GM23338 (cell line): ENCODE measurements around the gene IL22. TPM values are rescaled to one million over a fixed set of nuclear protein-coding genes. Genes with fewer than 3 reads are reported as not detected.

Experiments used
- ATAC-seq: fragments of 200-7000 bp; cut with Tn5 transposase; 3 replicates; pipeline ENCODE4 v1.9.1; 2020
- DNase-seq: peaks from one replicate; pipeline ENCODE4 v3.0.0-alpha.2; 2015; ENCODE audit warnings: low spot score
- H2AFZ ChIP-seq: fragments of 200-600 bp; sonication (generic); 2 replicates; pipeline ENCODE4 v1.8.0; 2016; ENCODE audit warnings: antibody characterized with exemption, mild to moderate bottlenecking, moderate library complexity
- H3F3A ChIP-seq: fragments of 200-600 bp; sonication (generic); replicated peaks from 2 replicates; pipeline ENCODE4 v1.8.0; 2017; ENCODE audit warnings: antibody characterized with exemption, mixed run types, low read depth
- H3K27ac ChIP-seq: fragments of 200-600 bp; sonication (generic); 2 replicates; pipeline ENCODE4 v1.6.1; 2016; ENCODE audit warnings: low read depth
- H3K27me3 ChIP-seq: fragments of 200-600 bp; sonication (generic); 2 replicates; pipeline ENCODE4 v1.8.0; 2016; ENCODE audit warnings: mild to moderate bottlenecking, mixed run types, moderate library complexity; ENCODE audit not compliant: insufficient read depth
- H3K36me3 ChIP-seq: fragments of 200-600 bp; sonication (generic); 2 replicates; pipeline ENCODE4 v1.8.0; 2016; ENCODE audit warnings: mild to moderate bottlenecking; ENCODE audit not compliant: insufficient read depth
- H3K4me1 ChIP-seq: fragments of 200-600 bp; sonication (generic); 2 replicates; pipeline ENCODE4 v1.8.0; 2016; ENCODE audit warnings: mild to moderate bottlenecking, moderate library complexity; ENCODE audit not compliant: insufficient read depth
- H3K4me2 ChIP-seq: fragments of 200-600 bp; sonication (generic); 2 replicates; pipeline ENCODE4 v1.7.1; 2017; ENCODE audit warnings: mixed run types
- H3K4me3 ChIP-seq: fragments of 200-600 bp; sonication (generic); 2 replicates; pipeline ENCODE4 v1.6.1; 2016; ENCODE audit warnings: mixed run types
- H3K79me2 ChIP-seq: fragments of 200-600 bp; sonication (generic); replicated peaks from 2 replicates; pipeline ENCODE4 v1.8.0; 2017; ENCODE audit warnings: mild to moderate bottlenecking; ENCODE audit not compliant: insufficient read depth
- H3K9me2 ChIP-seq: fragments of 200-600 bp; sonication (generic); 2 replicates; pipeline ENCODE4 v1.8.0; 2017; ENCODE audit not compliant: insufficient read depth
- H4K20me1 ChIP-seq: fragments of 200-600 bp; sonication (generic); replicated peaks from 2 replicates; pipeline ENCODE4 v1.8.0; 2017; ENCODE audit warnings: mild to moderate bottlenecking; ENCODE audit not compliant: insufficient read depth
- H3K27ac Mint-ChIP-seq: 2 replicates; pipeline ENCODE4 v1.8.0; 2020; ENCODE audit warnings: inconsistent platforms, mild to moderate bottlenecking, moderate library complexity, mixed read lengths
- H3K27me3 Mint-ChIP-seq: 3 replicates; pipeline ENCODE4 v1.8.0; 2022; ENCODE audit warnings: low read depth, mild to moderate bottlenecking, moderate library complexity, mixed read lengths, inconsistent platforms; ENCODE audit not compliant: insufficient read depth, poor library complexity
- H3K36me3 Mint-ChIP-seq: 3 replicates; pipeline ENCODE4 v1.8.0; 2021; ENCODE audit warnings: low read depth, mild to moderate bottlenecking, inconsistent platforms, moderate library complexity, mixed read lengths
- H3K4me1 Mint-ChIP-seq: 3 replicates; pipeline ENCODE4 v1.8.0; 2020; ENCODE audit warnings: mild to moderate bottlenecking, inconsistent platforms, mixed read lengths
- H3K4me3 Mint-ChIP-seq: 3 replicates; pipeline ENCODE4 v1.8.0; 2021; ENCODE audit warnings: moderate library complexity, mild to moderate bottlenecking, inconsistent platforms, mixed read lengths
- H3K9me3 Mint-ChIP-seq: 3 replicates; pipeline ENCODE4 v1.8.0; 2020; ENCODE audit warnings: moderate library complexity, mild to moderate bottlenecking, inconsistent platforms, mixed read lengths
- CREB1 ChIP-seq: fragments of 250-450 bp; sonication (Bioruptor Pico); IDR thresholded peaks from 2 replicates; pipeline ENCODE4 v1.5.0; 2020; ENCODE audit warnings: low read depth, mild to moderate bottlenecking, moderate library complexity
- CTCF ChIP-seq, 2 experiments: fragments of 200-600 bp in 1 of 2; sonication (generic) in 1 of 2; conservative IDR thresholded peaks; 2 replicates each; pipeline versions ENCODE4 v1.5.1 to v1.6.1; 2016 to 2017; ENCODE audit warnings: antibody characterized with exemption in 2 of 2, low read depth in 2 of 2, mild to moderate bottlenecking in 2 of 2, moderate library complexity in 1 of 2
- ETS1 ChIP-seq: IDR thresholded peaks from 2 replicates; pipeline ENCODE4 v1.6.1; 2016; ENCODE audit warnings: antibody characterized with exemption
- EZH2 ChIP-seq: fragments of 200-600 bp; sonication (generic); IDR thresholded peaks from one replicate; pipeline ENCODE4 v1.8.0; 2017; ENCODE audit warnings: antibody characterized with exemption, mild to moderate bottlenecking, low read depth; ENCODE audit not compliant: unreplicated experiment
- EZH2phosphoT487 ChIP-seq: fragments of 200-600 bp; sonication (generic); IDR thresholded peaks from one replicate; pipeline ENCODE4 v1.8.1; 2018; ENCODE audit warnings: antibody characterized with exemption; ENCODE audit not compliant: unreplicated experiment
- JUNB ChIP-seq: IDR thresholded peaks from one replicate; pipeline ENCODE4 v1.6.1; 2016; ENCODE audit warnings: antibody characterized with exemption; ENCODE audit not compliant: unreplicated experiment
- NANOG ChIP-seq: IDR thresholded peaks from 2 replicates; pipeline ENCODE4 v1.6.1; 2016; ENCODE audit warnings: antibody characterized with exemption, borderline replicate concordance
- POLR2AphosphoS5 ChIP-seq: IDR thresholded peaks from 2 replicates; pipeline ENCODE4 v1.6.1; 2016; ENCODE audit warnings: antibody characterized with exemption, low read depth
- REST ChIP-seq: IDR thresholded peaks from one replicate; pipeline ENCODE4 v1.6.1; 2018; ENCODE audit warnings: antibody characterized with exemption; ENCODE audit not compliant: unreplicated experiment
- STAT1 ChIP-seq: IDR thresholded peaks from one replicate; pipeline ENCODE4 v1.6.1; 2016; ENCODE audit warnings: antibody characterized with exemption; ENCODE audit not compliant: unreplicated experiment
- ZNF114 ChIP-seq: fragments of 250-450 bp; sonication (Bioruptor Pico); IDR thresholded peaks from 2 replicates; pipeline ENCODE4 v1.5.0; 2020; ENCODE audit warnings: mild to moderate bottlenecking, moderate library complexity
- ZNF331 ChIP-seq: fragments of 250-450 bp; sonication (Bioruptor Pico); IDR thresholded peaks from 2 replicates; pipeline ENCODE4 v1.5.0; 2020; ENCODE audit warnings: low read depth, mild to moderate bottlenecking, moderate library complexity
- ZNF462 ChIP-seq: fragments of 250-450 bp; sonication (Bioruptor Pico); IDR thresholded peaks from 2 replicates; pipeline ENCODE4 v1.5.0; 2020; ENCODE audit warnings: mild to moderate bottlenecking, moderate library complexity
- polyA plus RNA-seq: library from polyadenylated mRNA; unstranded; fragments of >200 nt; fragmentation: Nextera tagmentation; extraction: Ambion mirVana; gene quantifications from 2 replicates; pipeline ENCODE4 v1.2.1, GENCODE V29; 2016
- total RNA-seq: library from RNA; depleted of rRNA; stranded (reverse); fragments of >200 nt; shearing (Covaris generic); gene quantifications from 2 replicates; pipeline ENCODE4 v1.2.3, GENCODE V29; 2014

Gene IL22
- total and polyA plus RNA-seq, 2 experiments from 2014 or later: not detected

- no peaks in the 10 kb centered on the region for H3K79me2 ChIP-seq
- no peak overlapping the region for H3K4me2 ChIP-seq
- no peak for DNase-seq
- Mint-ChIP-seq H3K36me3 (no peaks in the 10 kb centered on the region), H3K4me3 (no peak overlapping the region), H3K9me3 (no peaks in the 10 kb centered on the region), H3K27ac (no peak overlapping the region), H3K27me3 (no peaks in the 10 kb centered on the region), H3K4me1 (no peaks in the 10 kb centered on the region; the same call in 1 of the 3 replicates)
- no peak for ATAC-seq
- H3K4me1 ChIP-seq: no peaks in the 10 kb centered on the region
- no peaks in the 10 kb centered on the region for H3F3A ChIP-seq
- no peak overlapping the region for H3K27ac ChIP-seq
- H2AFZ ChIP-seq: no peak overlapping the region
- H4K20me1 ChIP-seq: no peaks in the 10 kb centered on the region
- no peaks in the 10 kb centered on the region for H3K9me2 ChIP-seq
- no peak for TF ChIP-seq EZH2
- TF ChIP-seq ETS1: no peak
- no peak for TF ChIP-seq ZNF114 (CRISPR knock-in tag)
- no peak for TF ChIP-seq POLR2AphosphoS5
- no peak for TF ChIP-seq REST
- no peak for TF ChIP-seq NANOG
- no peak for TF ChIP-seq JUNB
- TF ChIP-seq CTCF (conservative IDR thresholded peaks at IDR 0.05; ENCODE audit: low read depth in 2 of 2): no peak
- TF ChIP-seq ZNF331 (CRISPR knock-in tag): no peak
- TF ChIP-seq EZH2phosphoT487: no peak
- TF ChIP-seq CREB1 (CRISPR knock-in tag): no peak
- no peak for TF ChIP-seq ZNF462 (CRISPR knock-in tag)
- TF ChIP-seq STAT1: no peak
- H3K36me3 ChIP-seq: no peaks in the 10 kb centered on the region
- no peak overlapping the region for H3K4me3 ChIP-seq
- no peaks in the 10 kb centered on the region for H3K27me3 ChIP-seq
These were observed 19.3 kb downstream of the IL22 start for GRCh38 chr12:68234140-68234539.
